ENCODE results near the gene MIOS. TPM values are rescaled to one million over a fixed set of nuclear protein-coding genes. Genes with fewer than 3 reads are reported as not detected.
A peak's percentile ranks its signal among the peaks of the same experiment; 100 is the strongest.

The MIOS gene
- 38.8 TPM for polyA plus RNA-seq

- Mint-ChIP-seq H3K4me1 (peaks cover 25 to 36% (median 33%) of the 10 kb centered on the region in 3 donors), H3K36me3 (no peaks in the 10 kb centered on the region), H3K4me3 (peak within 1 kb of the TSS; percentile 77 to 95 (median 89)), H3K9me3 (no peaks in the 10 kb centered on the region), H3K27me3 (no peaks in the 10 kb centered on the region), H3K27ac (peak within 1 kb of the TSS; percentile 94 to 96 (median 96))
Observed at GRCh38 chr7:7566651-7567611, at the start of gene MIOS. Gene MIOS, plus strand, starts transcription at chr7:7566884. Its CDS starts 5,592 bp downstream, at chr7:7572476.

- H3K36me3 Mint-ChIP-seq: no peaks in the 10 kb centered on the region
- no peaks in the 10 kb centered on the region for H3K27me3 Mint-ChIP-seq
- H3K27ac Mint-ChIP-seq: no peak overlapping the region
- H3K9me3 Mint-ChIP-seq: no peaks in the 10 kb centered on the region
- peaks cover 0 to 2% (median 0%) of the 10 kb centered on the region in 3 donors for H3K4me1 Mint-ChIP-seq
- H3K4me3 Mint-ChIP-seq: no peak overlapping the region
Observed at GRCh38 chr7:7517754-7518153, 48.9 kb upstream of the MIOS start.

DNA sequence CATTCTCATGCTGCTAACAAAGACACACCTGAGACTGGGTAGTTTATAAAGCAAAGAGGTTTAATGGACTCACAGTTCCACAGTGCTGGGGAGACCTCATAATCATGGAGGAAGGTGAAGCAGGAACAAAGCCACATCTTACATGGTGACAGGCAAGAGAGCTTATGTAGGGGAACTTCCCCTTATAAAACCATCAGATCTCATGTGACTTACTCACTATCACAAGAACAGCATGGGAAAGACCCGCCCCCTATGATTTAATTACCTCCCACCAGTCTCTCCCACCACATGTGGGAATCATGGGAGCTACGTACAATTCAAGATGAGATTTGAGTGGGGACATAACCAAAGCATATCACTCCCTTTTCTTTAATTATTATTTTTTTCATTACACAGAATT lies 47.6 kb upstream of the MIOS start:
- H3K36me3 Mint-ChIP-seq: no peaks in the 10 kb centered on the region
- peak overlapping the region in 1 of 3 donors; percentile 17 for H3K27ac Mint-ChIP-seq
- H3K9me3 Mint-ChIP-seq: no peaks in the 10 kb centered on the region
- peaks cover 0 to 2% (median 0%) of the 10 kb centered on the region in 3 donors for H3K4me1 Mint-ChIP-seq
- no peaks in the 10 kb centered on the region for H3K27me3 Mint-ChIP-seq
- no peak overlapping the region for H3K4me3 Mint-ChIP-seq

DNA sequence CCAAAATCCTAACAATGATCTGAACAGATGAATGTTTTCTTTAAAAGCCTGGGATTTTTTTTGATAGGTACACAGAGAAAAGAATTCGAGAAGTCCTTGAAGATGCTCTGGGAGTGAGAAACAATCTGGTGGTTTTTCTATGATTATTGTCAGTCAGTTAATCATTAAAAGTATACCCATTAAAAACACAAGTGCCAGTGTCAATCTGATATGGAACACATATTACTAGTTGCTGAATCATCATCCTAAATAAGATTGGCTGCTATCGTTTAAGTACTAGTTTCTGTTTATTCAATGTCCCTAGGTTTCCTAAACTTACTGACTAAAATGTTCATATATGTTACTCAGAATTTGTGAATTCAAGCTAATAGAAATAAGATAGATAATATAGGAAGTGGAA lies 47.2 kb upstream of the MIOS start:
- Mint-ChIP-seq H3K4me3 (no peak overlapping the region), H3K4me1 (peaks cover 0 to 2% (median 0%) of the 10 kb centered on the region in 3 donors), H3K36me3 (no peaks in the 10 kb centered on the region), H3K9me3 (no peaks in the 10 kb centered on the region), H3K27me3 (no peaks in the 10 kb centered on the region), H3K27ac (no peak overlapping the region)

DNA sequence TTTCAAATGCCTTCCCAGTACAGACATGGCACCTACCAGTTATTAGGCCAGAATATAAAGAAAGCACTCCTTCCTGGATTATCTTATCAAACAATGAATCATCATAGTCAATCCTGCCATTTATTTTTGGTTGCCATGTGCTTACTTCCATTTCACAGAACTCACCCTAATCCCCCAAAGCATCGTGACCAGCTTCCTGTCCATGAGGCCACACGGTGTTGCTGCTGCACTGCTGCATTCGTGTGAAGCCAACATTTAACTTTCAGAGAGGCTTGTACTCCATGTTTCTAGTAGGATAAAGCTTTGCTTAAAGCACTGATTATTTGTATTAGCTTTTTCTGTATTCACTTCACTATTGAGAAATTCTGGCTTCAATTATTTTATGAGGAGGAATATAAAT lies 45.4 kb upstream of the MIOS start:
- H3K9me3 Mint-ChIP-seq: no peaks in the 10 kb centered on the region
- H3K4me1 Mint-ChIP-seq: peaks cover 0 to 2% (median 0%) of the 10 kb centered on the region in 3 donors
- no peak overlapping the region for H3K27ac Mint-ChIP-seq
- no peaks in the 10 kb centered on the region for H3K27me3 Mint-ChIP-seq
- H3K36me3 Mint-ChIP-seq: no peaks in the 10 kb centered on the region
- no peak overlapping the region for H3K4me3 Mint-ChIP-seq

- no peak overlapping the region for H3K4me3 Mint-ChIP-seq
Observed at GRCh38 chr7:7522421-7522820, 44.3 kb upstream of the MIOS start.

DNA sequence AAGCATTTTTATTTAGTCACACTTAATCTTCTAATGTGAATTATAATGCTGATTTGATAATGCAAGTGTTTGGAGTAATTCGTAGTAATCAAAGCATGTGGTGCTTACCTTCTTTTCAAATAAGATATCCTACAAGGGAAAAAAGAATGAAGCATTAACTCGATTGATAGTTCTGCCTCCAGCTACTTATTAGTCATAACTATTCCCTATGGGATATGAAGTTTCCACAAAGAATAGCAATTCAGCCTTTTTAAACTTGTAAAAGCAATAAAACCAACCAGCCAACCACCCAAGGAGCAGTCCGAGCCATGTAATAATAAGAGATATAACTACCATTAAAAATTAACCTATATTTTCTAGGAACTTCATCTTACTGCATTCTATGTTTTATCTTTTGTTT lies 42.6 kb upstream of the MIOS start:
- H3K36me3 Mint-ChIP-seq: no peaks in the 10 kb centered on the region
- no peak overlapping the region for H3K27ac Mint-ChIP-seq
- H3K4me1 Mint-ChIP-seq: peaks cover 0 to 2% (median 0%) of the 10 kb centered on the region in 3 donors
- H3K9me3 Mint-ChIP-seq: no peaks in the 10 kb centered on the region
- peaks cover 2% of the 10 kb centered on the region for H3K27me3 Mint-ChIP-seq
- no peak overlapping the region for H3K4me3 Mint-ChIP-seq

More at GRCh38 chr7:7522421-7522820, 44.3 kb upstream of the MIOS start:
- no peaks in the 10 kb centered on the region for H3K9me3 Mint-ChIP-seq
- H3K27me3 Mint-ChIP-seq: peaks cover 2% of the 10 kb centered on the region
- no peaks in the 10 kb centered on the region for H3K36me3 Mint-ChIP-seq
- peaks cover 0 to 2% (median 0%) of the 10 kb centered on the region in 3 donors for H3K4me1 Mint-ChIP-seq
- H3K27ac Mint-ChIP-seq: peak overlapping the region in 1 of 3 donors; percentile 78

GRCh38 chr7:7526006-7526405 lies 40.7 kb upstream of the MIOS start:
- Mint-ChIP-seq H3K27ac (no peak overlapping the region), H3K4me3 (no peak overlapping the region), H3K9me3 (no peaks in the 10 kb centered on the region), H3K27me3 (peaks cover 2% of the 10 kb centered on the region), H3K4me1 (peaks cover 0 to 2% (median 0%) of the 10 kb centered on the region in 3 donors), H3K36me3 (no peaks in the 10 kb centered on the region)

GRCh38 chr7:7527047-7527446 lies 39.6 kb upstream of the MIOS start:
- no peak overlapping the region for H3K4me3 Mint-ChIP-seq
- H3K36me3 Mint-ChIP-seq: no peaks in the 10 kb centered on the region
- H3K27me3 Mint-ChIP-seq: peaks cover 2% of the 10 kb centered on the region
- H3K4me1 Mint-ChIP-seq: no peaks in the 10 kb centered on the region
- H3K9me3 Mint-ChIP-seq: no peaks in the 10 kb centered on the region
- no peak overlapping the region for H3K27ac Mint-ChIP-seq

GRCh38 chr7:7529328-7529727 lies 37.4 kb upstream of the MIOS start:
- Mint-ChIP-seq H3K9me3 (peaks cover 0 to 3% (median 0%) of the 10 kb centered on the region in 3 donors), H3K27me3 (peaks cover 4% of the 10 kb centered on the region), H3K4me3 (no peak overlapping the region), H3K27ac (no peak overlapping the region), H3K36me3 (no peaks in the 10 kb centered on the region), H3K4me1 (no peaks in the 10 kb centered on the region)

DNA sequence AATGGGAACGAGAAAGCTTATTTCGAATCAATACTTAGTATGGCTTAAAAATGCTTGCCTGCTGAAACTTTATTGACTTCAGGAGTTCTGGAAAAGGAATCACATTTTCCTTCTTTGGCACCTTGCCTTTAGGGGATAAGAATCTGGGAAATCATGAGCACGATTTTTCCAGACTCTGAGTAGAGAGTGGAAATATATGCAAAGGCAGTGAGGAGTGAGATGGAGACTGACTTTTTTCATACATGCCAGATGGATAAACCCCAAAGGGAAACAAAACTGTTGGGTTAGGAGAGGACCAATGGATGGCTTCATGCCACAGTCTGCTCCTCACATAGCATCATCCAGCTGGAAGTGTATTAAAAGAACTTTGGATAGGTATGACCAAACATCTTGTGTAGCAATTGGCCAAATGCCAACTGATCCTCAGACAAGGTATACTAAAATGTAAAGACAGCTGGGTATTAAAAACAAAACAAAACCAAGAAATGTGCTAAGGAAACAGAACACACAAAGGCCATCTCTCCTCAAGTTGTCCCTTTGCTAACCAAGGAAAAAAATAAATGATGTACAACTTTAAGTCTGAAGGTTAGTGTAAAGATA lies 32.8 kb upstream of the MIOS start:
- Mint-ChIP-seq H3K4me3 (no peak overlapping the region), H3K4me1 (no peaks in the 10 kb centered on the region), H3K27me3 (peaks cover 1% of the 10 kb centered on the region), H3K36me3 (no peaks in the 10 kb centered on the region), H3K27ac (no peak overlapping the region), H3K9me3 (peaks cover 0 to 3% (median 0%) of the 10 kb centered on the region in 3 donors)

- Mint-ChIP-seq H3K27ac (no peak within 1 kb of the TSS), H3K36me3 (no peaks in the 10 kb centered on the region), H3K4me3 (no peak within 1 kb of the TSS), H3K4me1 (no peaks in the 10 kb centered on the region), H3K27me3 (peaks cover 1% of the 10 kb centered on the region), H3K9me3 (peaks cover 0 to 3% (median 0%) of the 10 kb centered on the region in 3 donors)
Observed at GRCh38 chr7:7535691-7536090, 31.0 kb upstream of the MIOS start, which contains the start of gene COL28A1. Gene COL28A1, minus strand, starts transcription at chr7:7535873. Its CDS starts 2,998 bp downstream, at chr7:7532875.

DNA sequence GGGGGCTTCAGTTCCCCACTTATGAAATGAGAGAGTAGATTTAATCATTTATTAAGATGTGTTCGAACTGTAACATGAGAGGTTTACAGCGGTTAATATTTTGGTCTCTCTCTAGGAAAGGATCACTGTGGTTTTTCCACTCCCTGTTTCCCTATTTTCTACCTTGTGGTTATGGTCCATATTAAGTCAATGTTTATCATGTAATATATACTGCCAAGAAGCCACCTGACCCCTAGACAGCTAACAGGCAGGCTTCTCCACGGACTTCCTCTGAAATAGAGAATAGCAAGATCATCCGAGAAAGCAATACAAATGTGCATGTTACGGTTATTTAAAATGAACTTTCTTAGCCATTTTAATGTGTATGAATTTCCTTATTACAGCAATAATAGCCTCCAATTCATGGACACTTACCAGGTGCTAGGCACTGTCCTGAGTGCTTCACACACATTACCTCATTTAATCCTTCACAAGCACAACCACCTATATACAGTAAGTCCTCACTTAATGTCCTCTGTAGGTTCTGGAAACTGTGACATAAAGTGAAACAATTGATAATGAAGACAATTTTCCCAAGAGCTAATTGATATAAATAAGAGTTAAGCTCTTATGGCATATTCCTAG lies 30.2 kb upstream of the MIOS start:
- H3K4me3 Mint-ChIP-seq: no peak overlapping the region
- H3K27me3 Mint-ChIP-seq: peaks cover 1% of the 10 kb centered on the region
- peaks cover 0 to 3% (median 0%) of the 10 kb centered on the region in 3 donors for H3K9me3 Mint-ChIP-seq
- no peak overlapping the region for H3K27ac Mint-ChIP-seq
- H3K4me1 Mint-ChIP-seq: peaks cover 0 to under 1% (median 0%) of the 10 kb centered on the region in 3 donors
- no peaks in the 10 kb centered on the region for H3K36me3 Mint-ChIP-seq

GRCh38 chr7:7537711-7538110 lies 29.0 kb upstream of the MIOS start:
- Mint-ChIP-seq H3K27ac (no peak overlapping the region), H3K27me3 (no peaks in the 10 kb centered on the region), H3K4me3 (no peak overlapping the region), H3K4me1 (peaks cover 0 to 1% (median 1%) of the 10 kb centered on the region in 3 donors), H3K9me3 (peaks cover 0 to 3% (median 0%) of the 10 kb centered on the region in 3 donors), H3K36me3 (no peaks in the 10 kb centered on the region)

DNA sequence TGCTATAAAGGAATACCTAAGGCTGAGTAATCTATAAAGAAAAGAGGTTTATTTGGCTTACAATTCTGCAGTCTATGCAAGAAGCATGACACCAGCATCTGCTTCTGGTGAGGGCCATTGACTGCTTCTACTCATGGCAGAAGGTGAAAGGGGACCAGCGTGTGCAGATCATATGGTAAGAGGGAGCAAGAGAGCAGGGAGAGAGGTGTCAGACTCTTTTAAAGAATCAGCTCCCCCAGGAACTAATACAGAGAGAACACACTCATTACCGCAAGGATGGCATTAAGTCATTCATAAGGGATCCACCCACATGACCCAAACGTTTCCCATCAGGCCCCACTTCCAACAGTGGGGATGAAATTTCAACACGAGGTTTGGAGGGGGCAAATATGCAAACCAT lies 27.5 kb upstream of the MIOS start:
- no peak overlapping the region for H3K4me3 Mint-ChIP-seq
- no peaks in the 10 kb centered on the region for H3K36me3 Mint-ChIP-seq
- H3K27me3 Mint-ChIP-seq: no peaks in the 10 kb centered on the region
- H3K9me3 Mint-ChIP-seq: no peaks in the 10 kb centered on the region
- H3K27ac Mint-ChIP-seq: no peak overlapping the region
- peaks cover 0 to 1% (median 1%) of the 10 kb centered on the region in 3 donors for H3K4me1 Mint-ChIP-seq

All from IgD-negative memory B cell (primary cell).